Hepatic stellate cell (primary cell): ENCODE results near the gene CASK.
"Not testable (repeated sequence)": the region's sequence is repeated elsewhere in the genome, so short reads cannot be mapped to it uniquely, and the experiment has no call there.

ENCODE experiments used
- DNase-seq: peaks from one replicate; pipeline ENCODE4 v3.0.0; 2011; ENCODE audit warnings: low spot score

Gene CASK

DNA sequence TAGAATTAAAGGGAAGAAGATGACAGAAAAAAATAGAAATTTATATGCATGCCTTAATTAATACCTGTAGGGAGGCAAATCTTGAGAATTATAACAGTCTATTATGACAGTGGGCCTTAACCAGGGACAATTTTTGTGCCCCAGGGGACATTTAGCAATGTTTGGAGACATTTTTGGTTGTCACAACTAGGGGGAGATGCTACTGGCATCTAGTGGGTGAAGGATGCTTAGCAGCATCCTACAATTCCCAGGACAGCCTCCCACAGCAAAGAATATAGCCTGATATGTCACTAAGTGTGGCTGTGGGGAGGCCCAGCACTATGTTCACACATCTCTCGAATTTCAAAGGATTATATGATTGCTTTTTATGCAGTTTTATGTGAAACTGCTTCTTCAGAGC is 188.8 kb downstream of the CASK start:
- peak; percentile 17 for DNase-seq

DNA sequence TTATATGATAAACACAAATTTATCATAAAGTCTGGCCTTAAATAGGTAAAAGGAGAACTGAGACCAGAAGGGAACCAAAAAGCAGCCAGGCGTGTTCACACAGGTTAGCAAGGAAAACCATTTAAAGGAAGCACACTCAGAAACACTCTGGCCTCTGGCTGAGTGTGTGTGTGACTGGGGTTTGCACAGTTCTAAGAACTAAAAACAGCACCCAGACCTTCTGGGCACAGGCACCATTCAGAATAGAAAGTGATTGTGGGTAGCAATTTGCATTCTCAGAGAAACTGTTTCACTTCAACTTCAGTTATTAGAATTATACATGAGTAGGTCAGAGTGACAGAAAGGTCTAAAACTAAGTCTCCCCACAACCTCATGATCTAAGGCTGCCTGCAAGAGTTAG is 189.4 kb downstream of the CASK start:
- no peak for DNase-seq

DNA sequence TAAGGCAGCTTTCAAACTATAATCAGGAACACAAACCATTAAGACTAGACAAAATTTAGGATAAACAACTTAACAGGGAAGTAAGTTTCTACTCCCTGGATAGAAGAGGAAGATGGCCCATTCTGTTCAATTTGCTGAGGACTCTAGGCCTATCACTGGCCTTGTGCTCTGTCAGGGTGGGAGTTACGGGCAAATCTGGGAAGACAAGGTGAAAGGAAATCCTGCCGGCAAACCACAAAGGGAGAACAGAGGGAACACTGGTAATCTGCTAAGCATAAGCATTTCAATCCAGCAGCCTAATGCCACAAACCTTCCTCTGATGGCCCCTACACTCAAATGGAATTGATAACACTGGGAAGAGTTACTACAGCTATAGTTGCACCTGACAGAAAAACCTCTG is 191.1 kb downstream of the CASK start:
- no peak for DNase-seq

DNA sequence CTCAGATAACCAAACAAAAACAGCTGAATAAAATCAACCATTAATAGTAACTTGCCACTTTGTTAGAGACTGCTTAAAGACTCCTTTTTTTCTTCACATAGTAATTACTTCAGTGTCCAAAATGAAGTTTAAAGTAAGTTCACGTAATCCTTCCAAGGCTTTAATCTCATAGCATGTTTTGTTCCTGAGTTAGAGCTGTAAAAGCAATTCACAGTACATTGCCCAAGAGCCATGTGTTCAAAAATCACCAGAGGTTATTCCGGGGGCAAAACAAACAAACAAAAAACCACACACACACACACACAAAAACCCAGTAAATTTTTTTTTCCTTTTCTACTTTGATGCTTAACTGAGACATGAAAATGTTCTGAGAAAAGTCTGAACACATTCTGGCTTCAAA is 193.3 kb downstream of the CASK start:
- no peak for DNase-seq

DNA sequence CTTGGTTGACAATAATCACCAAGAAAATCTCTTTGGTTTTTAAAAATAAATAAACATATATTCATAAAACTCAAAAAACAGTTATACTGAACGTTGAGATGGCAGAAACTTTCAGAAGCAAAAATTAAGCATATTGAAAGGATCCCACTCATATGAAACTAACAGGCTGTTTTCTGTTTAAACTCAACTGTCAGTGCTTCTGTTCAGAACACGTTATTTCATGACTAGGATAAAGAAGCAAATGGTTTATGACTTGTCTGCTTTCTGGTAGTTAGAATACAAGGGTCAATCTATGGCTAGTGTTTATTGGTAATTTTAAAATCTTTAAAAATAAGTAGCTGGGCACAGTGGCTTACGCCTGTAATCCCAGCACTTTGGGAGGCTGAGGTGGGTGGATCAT is 195.2 kb downstream of the CASK start:
- DNase-seq, result no peak

DNA sequence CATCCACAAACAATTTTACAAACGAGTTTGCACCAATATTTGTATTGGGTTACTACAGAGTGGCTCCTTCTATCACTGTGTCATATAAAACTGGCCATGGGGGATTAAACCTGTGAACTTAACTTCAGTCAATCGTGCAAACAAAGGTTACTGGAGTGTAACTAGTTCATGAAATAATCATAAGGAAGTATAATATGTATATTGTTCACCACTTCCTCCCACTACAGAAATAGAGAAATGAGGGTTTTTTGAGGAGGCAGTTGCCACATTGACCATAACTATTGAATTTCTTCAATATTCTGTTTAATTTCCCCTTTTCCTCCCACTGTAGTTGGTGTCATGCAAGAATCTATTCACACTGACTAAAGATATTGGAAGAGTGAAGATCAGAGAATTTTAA is 199.5 kb downstream of the CASK start, which contains the start of gene GPR82:
Gene GPR82 (plus strand): TSS at position 356 of the 400 bp plus-strand sequence. CDS start 2,846 bp downstream, outside the sequence.
- no peak for DNase-seq

DNA sequence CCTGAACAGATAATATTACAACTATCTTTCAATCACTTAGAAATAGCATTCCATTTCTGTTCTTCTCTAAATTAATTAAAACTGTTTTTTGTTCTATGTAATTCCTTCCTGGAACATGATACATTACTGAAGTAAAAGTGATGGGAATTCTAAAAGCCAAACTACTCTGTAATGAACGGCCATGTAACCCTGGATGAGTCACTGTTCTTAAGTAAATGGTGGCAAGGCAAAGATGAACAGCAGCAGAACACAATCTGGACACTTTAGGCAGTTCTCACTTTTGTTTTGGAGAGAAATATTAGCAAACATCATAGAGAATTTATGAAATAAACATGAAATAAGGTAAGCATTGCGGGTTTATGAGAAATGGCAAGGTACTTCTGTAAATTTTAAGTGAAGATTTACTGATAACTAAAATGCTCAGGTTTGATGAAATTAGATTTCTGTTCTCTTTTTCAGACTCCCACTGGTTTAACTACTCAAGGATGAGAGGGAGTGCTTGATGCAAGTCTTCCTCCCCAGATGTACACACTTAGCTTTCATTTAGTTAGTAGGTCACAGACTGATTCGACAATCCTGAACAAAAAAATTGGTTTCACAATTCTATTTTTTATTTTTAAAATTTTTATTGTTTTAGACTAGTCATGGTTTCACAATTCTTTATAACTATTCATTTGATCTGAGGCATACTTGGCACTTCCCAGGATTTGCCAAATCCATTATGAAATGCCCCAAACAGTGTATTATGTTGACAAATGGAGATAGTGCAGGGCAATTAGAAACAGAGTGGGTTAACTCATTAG is 200.3 kb downstream of the CASK start:
- DNase-seq, result no peak

DNA sequence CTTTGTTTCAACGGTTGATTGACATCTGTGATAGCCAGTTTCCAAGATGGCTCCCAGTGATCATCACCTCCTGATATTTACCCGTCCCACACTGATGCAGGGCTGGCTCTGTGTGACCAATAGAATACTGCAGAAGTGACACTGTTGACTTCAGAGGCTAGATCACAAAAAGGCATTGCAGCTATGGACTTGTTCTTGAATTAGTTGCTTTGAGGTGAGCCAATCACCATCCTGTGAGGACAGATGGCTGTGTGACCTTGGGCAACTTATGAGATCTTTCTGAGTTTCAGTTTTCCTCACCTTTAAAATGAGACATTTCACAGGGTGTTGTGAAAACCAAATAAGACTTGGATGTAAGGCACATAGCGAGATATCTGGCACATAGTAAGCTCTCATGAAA is 201.1 kb downstream of the CASK start:
- no peak for DNase-seq

- no peak for DNase-seq
Observed at GRCh38 chrX:41721590-41721989, 201.8 kb downstream of the CASK start.

GRCh38 chrX:41720125-41720779 is 203.1 kb downstream of the CASK start:
- peak; percentile 4 for DNase-seq

- not testable (repeated sequence) for DNase-seq
Observed at GRCh38 chrX:41719610-41720009, 203.7 kb downstream of the CASK start.

- no peak for DNase-seq
Observed at GRCh38 chrX:41718481-41719235, 204.7 kb downstream of the CASK start.

DNA sequence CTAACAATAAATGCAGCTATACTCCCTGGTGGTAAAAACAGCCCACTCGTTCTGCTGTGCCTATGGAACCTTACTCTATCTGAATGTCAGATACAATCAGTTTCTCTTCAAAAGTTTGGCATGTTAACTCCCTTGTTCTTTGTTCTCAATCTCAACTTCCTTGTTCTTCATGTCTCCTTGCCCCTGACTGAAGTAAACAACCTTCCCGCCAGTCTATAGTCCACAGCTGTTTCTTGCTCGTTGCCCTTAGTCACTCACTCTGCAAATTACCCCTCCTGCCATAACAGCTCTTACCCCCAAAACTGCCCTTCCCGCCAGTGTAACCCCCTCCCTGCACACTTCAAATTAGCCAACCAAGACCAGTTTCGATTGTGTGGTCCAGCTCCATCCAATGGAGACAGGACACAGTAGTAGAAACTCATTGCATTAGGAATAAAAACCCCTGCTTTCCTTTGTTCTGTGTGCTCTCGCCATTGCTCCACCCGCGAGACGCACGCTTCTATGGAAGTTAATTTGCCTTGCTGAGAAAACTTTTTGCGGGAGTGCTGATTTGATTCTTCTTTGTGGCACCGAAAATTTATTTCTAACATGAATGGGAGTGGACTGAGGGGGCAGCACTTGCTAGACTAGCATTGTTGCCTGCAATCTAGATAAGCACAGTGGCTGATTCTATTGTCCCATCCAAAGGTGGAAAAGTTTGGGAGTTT is 206.4 kb downstream of the CASK start:
- no peak for DNase-seq

DNA sequence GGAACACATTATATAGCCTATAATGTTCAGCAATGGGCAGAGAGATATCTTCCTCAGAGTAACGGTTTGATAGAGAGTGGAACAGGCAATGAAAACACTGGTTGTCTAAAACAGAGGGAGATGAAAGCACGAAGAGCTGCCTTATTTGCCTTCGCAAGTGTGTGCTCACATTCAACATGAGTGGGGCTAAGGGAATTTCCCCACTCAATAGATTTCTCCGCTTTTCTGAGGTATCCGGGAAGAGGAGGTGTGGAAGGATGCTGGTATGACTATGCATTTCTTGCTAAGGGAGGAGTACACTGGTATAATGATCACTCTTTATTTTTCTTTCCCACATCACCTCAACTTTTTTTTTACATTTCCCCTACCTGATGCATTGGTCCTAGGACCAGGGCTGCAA is 207.1 kb downstream of the CASK start:
- no peak for DNase-seq

DNA sequence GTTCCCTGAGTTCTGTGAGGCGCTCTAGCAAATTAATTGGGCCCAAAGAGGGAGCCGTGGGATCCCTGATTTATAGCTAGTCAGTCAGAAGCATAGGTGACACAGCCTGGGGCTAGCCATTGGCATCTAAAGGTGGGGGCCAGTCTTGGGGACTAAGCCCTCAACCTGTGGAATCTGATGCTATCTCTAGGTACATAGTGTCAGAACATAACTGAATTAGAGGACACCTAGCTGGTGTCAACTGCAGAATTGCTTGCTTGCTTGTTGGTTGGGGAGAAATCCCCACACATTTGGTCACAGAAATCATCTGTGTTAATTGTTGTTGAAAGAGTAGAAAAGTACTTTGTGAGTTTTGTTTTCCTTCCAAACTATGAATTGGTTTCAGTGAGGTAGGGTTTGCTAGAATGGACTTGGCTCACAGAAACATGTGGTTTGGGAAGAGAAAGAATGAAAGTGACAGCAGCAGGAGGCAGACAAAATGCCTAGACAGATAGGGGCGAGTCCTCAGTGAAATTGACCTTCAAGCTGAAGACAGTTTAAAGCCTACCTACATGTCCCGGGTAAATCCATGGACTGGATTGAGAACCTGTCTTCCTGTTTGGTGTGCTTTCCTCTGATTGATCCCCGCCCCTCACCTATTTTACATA is 212.2 kb downstream of the CASK start:
- no peak for DNase-seq

DNA sequence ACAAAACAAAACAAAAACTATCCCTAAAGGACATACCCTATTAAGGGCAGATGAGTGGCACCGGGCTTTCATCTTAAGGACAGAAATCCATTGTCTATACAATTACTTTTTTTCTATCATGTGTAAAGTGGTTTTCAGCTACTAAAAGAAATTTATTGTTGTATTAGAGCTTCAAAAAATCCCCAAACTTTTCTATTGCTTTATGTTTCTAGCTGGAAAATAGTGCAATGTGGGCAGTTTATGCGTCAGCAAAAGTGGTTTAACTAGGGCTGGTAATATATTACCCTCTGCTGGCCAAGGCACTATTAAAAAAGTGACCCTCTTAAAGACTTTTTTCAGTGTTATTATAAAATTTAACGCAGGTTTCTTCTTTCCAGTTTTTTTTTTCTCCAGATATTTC is 214.9 kb downstream of the CASK start:
- DNase-seq, result no peak

DNA sequence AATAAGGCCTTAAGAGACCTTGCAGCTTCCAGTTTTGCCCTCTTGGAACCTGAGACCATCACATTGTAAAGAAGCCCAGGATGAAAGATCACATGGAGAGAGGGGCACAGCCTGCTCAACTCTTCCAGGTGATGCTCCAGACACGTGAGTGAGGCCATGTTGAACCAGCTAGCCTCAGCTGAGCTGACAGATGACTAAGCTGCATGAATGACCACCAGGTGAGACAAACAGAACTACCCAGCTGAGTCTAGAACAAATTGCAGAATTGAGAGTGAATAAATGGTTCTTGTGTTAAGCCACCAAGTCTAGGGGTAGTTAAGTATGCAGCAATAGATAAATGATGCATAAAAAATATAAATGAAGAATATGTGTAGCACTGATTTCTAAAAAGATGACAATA is 216.1 kb downstream of the CASK start:
- DNase-seq, result no peak

GRCh38 chrX:41705680-41706374 is 217.5 kb downstream of the CASK start:
- no peak for DNase-seq

- no peak for DNase-seq
Observed at GRCh38 chrX:41705042-41705441, 218.3 kb downstream of the CASK start.

DNA sequence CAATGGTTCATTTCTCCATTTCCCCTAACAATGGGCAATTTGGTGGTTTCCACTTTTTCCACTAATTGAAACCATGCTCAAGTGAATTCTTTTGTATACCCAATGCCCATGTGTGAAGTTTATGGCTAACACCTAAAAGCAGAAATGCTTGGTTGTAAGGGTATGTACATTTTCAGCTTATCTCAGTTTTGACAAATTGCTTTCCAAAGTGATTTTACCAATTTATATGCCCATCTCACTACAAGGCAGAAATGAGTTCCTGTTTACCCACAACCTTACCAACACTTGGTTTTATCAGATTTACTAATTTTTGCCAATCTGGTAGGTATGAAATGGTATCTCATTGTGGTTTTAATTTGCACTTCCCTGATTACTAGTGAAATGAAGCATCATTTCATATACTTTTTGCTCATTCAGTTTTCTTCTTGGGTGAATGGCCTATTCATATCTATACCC is 219.8 kb downstream of the CASK start:
- DNase-seq, result no peak

- no peak for DNase-seq
Observed at GRCh38 chrX:41695426-41695825, 227.9 kb downstream of the CASK start.
